Astrocyte of the spinal cord (primary cell): Measurements from ENCODE around the gene MECP2.

ENCODE experiments used
- DNase-seq: peaks from one replicate; pipeline ENCODE4 v3.0.0; 2011; ENCODE audit warnings: low read depth, low spot score
- H3K4me3 ChIP-seq: 2 replicates; pipeline ENCODE4 v1.5.1; 2011; ENCODE audit warnings: low read depth, mild to moderate bottlenecking, low read length, moderate library complexity
- in situ Hi-C: cut with HindIII; loops from 2 replicates; pipeline ENCODE4 v1.10.0; 2017; ENCODE audit warnings: low sequenced_read_pairs
- TF ChIP-seq, protein P1 (sequence below): IDR thresholded peaks from 2 replicates; pipeline ENCODE4 v1.5.1; 2012; ENCODE audit warnings: low read depth, mild to moderate bottlenecking, low read length, inconsistent platforms

Gene MECP2

DNA sequence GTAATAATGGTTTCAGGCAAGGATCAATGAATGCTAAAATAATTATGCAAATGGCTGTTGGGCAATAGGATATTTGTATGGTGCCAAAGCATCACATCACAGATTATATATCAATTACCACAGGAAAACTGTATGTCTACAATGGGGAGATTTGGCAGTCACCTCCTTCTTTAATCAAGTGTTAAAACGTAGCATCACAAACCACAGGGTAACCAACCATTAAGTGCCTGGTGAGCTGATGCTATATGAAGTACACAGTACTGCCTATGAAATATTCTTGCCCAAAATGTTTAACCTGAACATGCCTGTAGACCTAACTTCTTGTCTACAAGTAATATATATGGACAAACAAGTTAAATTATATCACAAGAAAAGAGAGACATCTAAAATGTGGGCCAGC, 25.3 kb downstream of the MECP2 start:
- no peak overlapping the region for H3K4me3 ChIP-seq
- TF ChIP-seq, protein P1, sequence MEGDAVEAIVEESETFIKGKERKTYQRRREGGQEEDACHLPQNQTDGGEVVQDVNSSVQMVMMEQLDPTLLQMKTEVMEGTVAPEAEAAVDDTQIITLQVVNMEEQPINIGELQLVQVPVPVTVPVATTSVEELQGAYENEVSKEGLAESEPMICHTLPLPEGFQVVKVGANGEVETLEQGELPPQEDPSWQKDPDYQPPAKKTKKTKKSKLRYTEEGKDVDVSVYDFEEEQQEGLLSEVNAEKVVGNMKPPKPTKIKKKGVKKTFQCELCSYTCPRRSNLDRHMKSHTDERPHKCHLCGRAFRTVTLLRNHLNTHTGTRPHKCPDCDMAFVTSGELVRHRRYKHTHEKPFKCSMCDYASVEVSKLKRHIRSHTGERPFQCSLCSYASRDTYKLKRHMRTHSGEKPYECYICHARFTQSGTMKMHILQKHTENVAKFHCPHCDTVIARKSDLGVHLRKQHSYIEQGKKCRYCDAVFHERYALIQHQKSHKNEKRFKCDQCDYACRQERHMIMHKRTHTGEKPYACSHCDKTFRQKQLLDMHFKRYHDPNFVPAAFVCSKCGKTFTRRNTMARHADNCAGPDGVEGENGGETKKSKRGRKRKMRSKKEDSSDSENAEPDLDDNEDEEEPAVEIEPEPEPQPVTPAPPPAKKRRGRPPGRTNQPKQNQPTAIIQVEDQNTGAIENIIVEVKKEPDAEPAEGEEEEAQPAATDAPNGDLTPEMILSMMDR: no peak
- in situ Hi-C loops: no loop called here
- no peak for DNase-seq

DNA sequence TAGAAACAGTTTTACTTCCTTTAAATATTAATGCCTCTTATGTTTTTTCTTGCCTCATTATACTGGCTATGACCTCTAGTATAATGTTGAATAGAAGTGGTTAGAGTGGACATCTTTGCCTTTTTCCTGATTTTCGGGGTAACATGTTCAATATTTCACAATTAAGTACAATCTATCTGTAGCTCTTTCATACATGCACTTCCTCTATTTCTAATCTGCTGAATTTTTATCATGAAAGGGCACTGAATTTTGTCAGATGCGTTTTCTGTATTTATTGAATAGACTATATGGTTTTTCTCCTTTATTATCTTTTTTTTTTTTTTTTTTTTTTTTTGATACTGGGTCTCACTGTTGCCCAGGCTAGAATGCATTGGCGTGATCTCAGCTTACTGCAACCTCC, 29.0 kb downstream of the MECP2 start:
- TF ChIP-seq, protein P1: no peak
- DNase-seq: no peak
- in situ Hi-C loops: no loop called here
- H3K4me3 ChIP-seq: no peak overlapping the region

DNA sequence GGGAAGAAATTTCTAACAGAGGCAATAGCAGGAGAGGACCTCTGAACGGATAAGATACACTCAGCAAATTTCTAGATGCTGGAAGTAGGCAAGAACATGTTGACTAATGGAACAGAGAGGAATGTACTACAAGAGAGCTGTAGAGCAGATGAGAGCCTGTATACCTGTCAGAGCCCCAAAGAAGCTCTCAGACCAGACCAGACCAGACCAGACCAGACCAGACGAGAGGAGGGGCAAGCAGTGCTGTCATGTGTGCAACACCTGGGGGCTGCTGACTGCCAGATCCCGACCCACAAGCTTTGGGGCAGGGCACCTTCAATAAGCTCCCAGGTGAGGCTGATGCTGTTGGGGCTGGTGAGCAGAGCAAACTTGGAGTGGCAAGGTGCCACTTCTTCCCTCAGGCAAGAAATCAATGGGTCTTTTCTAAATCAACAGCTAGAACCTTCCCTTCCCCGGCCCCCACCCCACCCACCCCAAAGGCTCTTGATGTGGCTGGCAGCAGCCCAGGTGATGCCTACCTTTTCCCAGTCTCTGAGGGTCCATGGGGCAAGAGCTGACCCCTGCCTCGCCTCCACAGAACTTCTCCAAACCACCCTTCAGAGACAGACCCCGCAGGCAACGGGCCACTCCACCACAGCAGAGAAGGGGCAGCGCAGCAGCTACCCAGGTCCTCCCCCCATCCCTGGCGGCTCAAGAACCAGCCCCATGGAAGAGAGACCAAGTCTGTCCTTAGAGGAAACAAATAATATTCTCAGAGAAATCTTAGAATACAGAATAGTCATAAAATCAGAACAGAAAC, 32.7 kb downstream of the MECP2 start:
- DNase-seq: no peak
- no peak overlapping the region for H3K4me3 ChIP-seq
- TF ChIP-seq, protein P1: no peak
- in situ Hi-C loops: no loop called here

DNA sequence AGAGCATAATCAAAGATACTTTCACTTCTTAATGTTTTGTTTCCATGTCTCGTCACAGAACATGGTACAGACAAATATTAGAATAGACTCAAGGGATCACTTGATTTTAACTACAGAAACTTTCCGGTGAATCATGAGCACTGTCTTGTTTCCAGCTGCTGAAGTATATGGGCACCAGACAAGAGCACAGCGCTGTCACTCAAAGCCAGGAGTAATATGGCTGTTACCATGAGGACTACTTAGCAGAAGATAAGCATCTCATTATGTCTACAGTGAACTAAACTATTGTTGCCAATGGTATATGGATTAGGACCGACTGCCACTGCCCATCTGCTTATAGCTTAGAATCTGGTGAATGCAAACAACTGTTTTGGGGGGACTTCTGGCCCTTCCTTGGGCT, 34.3 kb downstream of the MECP2 start:
- DNase-seq: no peak
- in situ Hi-C loops: no loop called here
- TF ChIP-seq, protein P1: no peak
- H3K4me3 ChIP-seq: no peak overlapping the region

DNA sequence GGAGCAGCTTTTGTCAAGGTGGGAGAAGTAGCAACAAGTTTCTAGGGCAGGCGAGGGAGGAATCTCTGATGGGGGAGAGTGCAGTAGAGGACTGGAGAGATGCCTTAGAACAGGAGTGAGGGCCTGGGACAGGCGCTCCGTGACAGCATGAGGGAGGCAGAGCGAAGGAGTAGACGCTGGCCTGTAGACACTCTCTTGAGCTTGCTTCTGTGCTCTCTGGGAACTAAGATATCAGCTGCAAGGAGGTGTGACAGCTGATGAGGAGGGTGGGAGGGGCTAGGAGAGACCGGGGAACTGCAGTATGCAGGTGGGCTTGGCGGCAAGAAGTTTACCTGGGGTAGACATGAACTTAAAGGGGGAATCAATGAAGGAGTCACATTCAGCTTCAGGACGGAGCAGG, 35.7 kb downstream of the MECP2 start:
- H3K4me3 ChIP-seq: no peak overlapping the region
- TF ChIP-seq, protein P1: no peak
- in situ Hi-C loops: no loop called here
- no peak for DNase-seq

DNA sequence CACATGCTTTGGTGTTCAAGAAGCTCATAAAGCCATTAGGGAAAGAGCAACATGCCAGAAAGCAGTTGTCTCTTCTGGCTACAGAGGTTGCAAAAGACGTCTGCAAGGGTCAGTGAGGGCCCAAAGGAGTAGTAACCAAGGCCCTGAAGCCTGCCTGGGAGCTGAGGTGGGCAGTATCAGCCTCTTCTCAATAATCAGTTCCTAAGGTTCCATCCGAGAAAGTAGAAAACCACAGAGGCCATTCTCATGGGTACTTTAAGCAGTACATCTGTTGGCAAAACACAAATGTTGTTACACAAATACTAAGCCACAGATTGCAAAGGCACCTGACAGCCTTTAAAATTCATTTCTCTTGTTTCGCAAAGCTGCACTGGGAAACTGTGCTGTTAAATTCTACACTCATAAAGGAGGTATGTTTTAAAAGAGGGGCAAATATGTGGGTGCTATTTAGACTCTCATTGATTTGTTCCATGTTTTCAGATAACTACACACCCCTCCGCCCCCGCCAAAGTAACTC, 37.7 kb downstream of the MECP2 start:
- TF ChIP-seq, protein P1: no peak
- in situ Hi-C loops: no loop called here
- DNase-seq: no peak
- no peak overlapping the region for H3K4me3 ChIP-seq
